NT2/D1 (cell line): Measurements from ENCODE around the gene TSKS.

Source experiments
- SUZ12 ChIP-seq: IDR thresholded peaks from 2 replicates; pipeline ENCODE4 v1.6.1; 2011; ENCODE audit not compliant: insufficient read length, insufficient read depth; ENCODE audit errors: extremely low read depth
- YY1 ChIP-seq: IDR thresholded peaks from 2 replicates; pipeline ENCODE4 v1.6.1; 2011; ENCODE audit not compliant: insufficient read length, insufficient read depth
- ZNF274 ChIP-seq: IDR thresholded peaks from 2 replicates; pipeline ENCODE4 v1.6.1; 2011; ENCODE audit warnings: mild to moderate bottlenecking, low read depth, low read length

GRCh38 chr19:49741210-49741844, 21.8 kb downstream of the TSKS start:
- TF ChIP-seq SUZ12 (no peak), ZNF274 (no peak), YY1 (no peak)
